WI38 (cell line): ENCODE results near the gene UBR4.

Experiments used
- H3K4me3 ChIP-seq: 2 replicates; pipeline ENCODE4 v1.5.1; 2011; ENCODE audit warnings: low read depth, mild to moderate bottlenecking, control low read depth, low read length
- TF ChIP-seq, protein P1 (sequence below): IDR thresholded peaks from 2 replicates; pipeline ENCODE4 v1.5.1; 2012; ENCODE audit warnings: low read depth, mild to moderate bottlenecking, control low read depth, low read length

Gene UBR4

GRCh38 chr1:19037659-19038058, 172.4 kb downstream of the UBR4 start:
- TF ChIP-seq, protein P1, sequence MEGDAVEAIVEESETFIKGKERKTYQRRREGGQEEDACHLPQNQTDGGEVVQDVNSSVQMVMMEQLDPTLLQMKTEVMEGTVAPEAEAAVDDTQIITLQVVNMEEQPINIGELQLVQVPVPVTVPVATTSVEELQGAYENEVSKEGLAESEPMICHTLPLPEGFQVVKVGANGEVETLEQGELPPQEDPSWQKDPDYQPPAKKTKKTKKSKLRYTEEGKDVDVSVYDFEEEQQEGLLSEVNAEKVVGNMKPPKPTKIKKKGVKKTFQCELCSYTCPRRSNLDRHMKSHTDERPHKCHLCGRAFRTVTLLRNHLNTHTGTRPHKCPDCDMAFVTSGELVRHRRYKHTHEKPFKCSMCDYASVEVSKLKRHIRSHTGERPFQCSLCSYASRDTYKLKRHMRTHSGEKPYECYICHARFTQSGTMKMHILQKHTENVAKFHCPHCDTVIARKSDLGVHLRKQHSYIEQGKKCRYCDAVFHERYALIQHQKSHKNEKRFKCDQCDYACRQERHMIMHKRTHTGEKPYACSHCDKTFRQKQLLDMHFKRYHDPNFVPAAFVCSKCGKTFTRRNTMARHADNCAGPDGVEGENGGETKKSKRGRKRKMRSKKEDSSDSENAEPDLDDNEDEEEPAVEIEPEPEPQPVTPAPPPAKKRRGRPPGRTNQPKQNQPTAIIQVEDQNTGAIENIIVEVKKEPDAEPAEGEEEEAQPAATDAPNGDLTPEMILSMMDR = no peak
- no peak overlapping the region for H3K4me3 ChIP-seq

- TF ChIP-seq, protein P1 = no peak
- no peak overlapping the region for H3K4me3 ChIP-seq
Measured at GRCh38 chr1:19036813-19037605, 173.1 kb downstream of the UBR4 start.

GRCh38 chr1:19036041-19036812, 173.8 kb downstream of the UBR4 start:
- no peak overlapping the region for H3K4me3 ChIP-seq
- TF ChIP-seq, protein P1 = no peak

DNA sequence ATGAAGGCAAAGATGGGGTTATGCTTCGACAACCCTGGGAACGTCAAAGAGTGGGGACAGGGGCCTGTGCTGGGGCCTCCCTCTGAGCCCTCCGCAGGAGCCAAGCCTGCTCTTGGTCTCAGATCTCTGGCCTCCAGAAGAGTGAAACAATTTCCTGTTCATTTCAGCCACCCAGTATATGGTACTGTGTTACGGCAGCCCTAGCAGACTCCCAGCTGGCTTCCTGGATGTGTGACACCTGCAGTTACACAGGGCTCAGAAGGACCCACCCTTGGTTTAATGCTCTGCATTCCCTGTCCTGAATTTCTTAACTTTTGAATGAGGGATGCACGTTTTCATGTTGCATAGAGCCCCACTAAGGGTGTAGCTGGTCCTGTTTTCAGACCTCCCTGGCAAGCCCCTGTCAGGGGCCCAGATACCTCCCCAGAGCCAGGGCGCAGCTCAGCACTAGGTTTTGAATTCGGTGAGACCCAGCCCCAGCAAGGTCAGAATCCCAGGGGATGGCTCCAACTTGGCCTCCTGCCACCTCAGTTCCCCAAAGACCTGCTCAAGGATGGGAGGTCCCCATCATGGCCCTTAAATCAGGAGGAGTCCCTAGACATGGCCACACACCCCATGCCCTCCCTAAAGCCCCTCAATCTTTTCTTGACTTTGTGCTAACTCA, 174.6 kb downstream of the UBR4 start:
- TF ChIP-seq, protein P1 = no peak

GRCh38 chr1:19034721-19035120, 175.3 kb downstream of the UBR4 start:
- H3K4me3 ChIP-seq = no peak overlapping the region
- TF ChIP-seq, protein P1 = no peak

More for the DNA sequence above, 174.6 kb downstream of the UBR4 start:
- H3K4me3 ChIP-seq = no peak overlapping the region

- TF ChIP-seq, protein P1 = no peak
- no peak overlapping the region for H3K4me3 ChIP-seq
Measured at GRCh38 chr1:19033926-19034680, 176.0 kb downstream of the UBR4 start.
